HFFc6 (cell line): ENCODE results near the gene NDUFB11. TPM values are rescaled to one million over a fixed set of nuclear protein-coding genes. Genes with fewer than 3 reads are reported as not detected.
"Not testable (repeated sequence)": the region's sequence is repeated elsewhere in the genome, so short reads cannot be mapped to it uniquely, and the experiment has no call there.

ENCODE experiments used
- DNase-seq: peaks from one replicate; pipeline ENCODE4 v3.0.0-alpha.2; 2018
- H3K27ac Mint-ChIP-seq: 2 replicates; pipeline ENCODE4 v1.8.0; 2020; ENCODE audit warnings: mild to moderate bottlenecking, mixed read lengths
- H3K27me3 Mint-ChIP-seq: 2 replicates; pipeline ENCODE4 v1.8.0; 2021; ENCODE audit warnings: mild to moderate bottlenecking, moderate library complexity, mixed read lengths; ENCODE audit not compliant: insufficient read depth
- H3K36me3 Mint-ChIP-seq: 2 replicates; pipeline ENCODE4 v1.8.0; 2021; ENCODE audit warnings: low read depth, mixed read lengths
- H3K4me1 Mint-ChIP-seq: 2 replicates; pipeline ENCODE4 v1.8.0; 2020; ENCODE audit warnings: low read depth, mixed read lengths
- H3K4me3 Mint-ChIP-seq: 2 replicates; pipeline ENCODE4 v1.8.0; 2020; ENCODE audit warnings: mild to moderate bottlenecking, moderate library complexity, mixed read lengths
- H3K9me3 Mint-ChIP-seq: 2 replicates; pipeline ENCODE4 v1.8.0; 2020; ENCODE audit warnings: mild to moderate bottlenecking, mixed read lengths
- CTCF ChIP-seq: fragments of 200-600 bp; sonication (generic); IDR thresholded peaks from 2 replicates; pipeline ENCODE4 v1.5.0; 2021; ENCODE audit warnings: antibody characterized with exemption, mild to moderate bottlenecking
- total RNA-seq, 6 experiments: library from RNA; stranded (reverse); fragmentation: NEBNext Ultra II Directional; extraction: Animal tissue kit (Norgen Biotek cat#: 25700); gene quantifications; 2 replicates in 1 of 6; 3 replicates in 5 of 6; pipeline ENCODE4 v1.2.3, GENCODE V29; 2021

The NDUFB11 gene
- total RNA-seq, 6 experiments from 2014 or later = 80.0 to 88.8 (median 84.4) TPM

GRCh38 chrX:47133493-47133892 is 11.0 kb downstream of the NDUFB11 start:
- no peaks in the 10 kb centered on the region for H3K36me3 Mint-ChIP-seq
- H3K9me3 Mint-ChIP-seq = no peaks in the 10 kb centered on the region
- DNase-seq = no peak
- H3K27me3 Mint-ChIP-seq = no peaks in the 10 kb centered on the region; the same call in 1 of the 2 replicates
- no peak for TF ChIP-seq CTCF
- no peak overlapping the region for H3K4me3 Mint-ChIP-seq
- H3K27ac Mint-ChIP-seq = no peak overlapping the region
- H3K4me1 Mint-ChIP-seq = peaks cover 5% of the 10 kb centered on the region; the same call in 1 of the 2 replicates

GRCh38 chrX:47129899-47130358 is 14.6 kb downstream of the NDUFB11 start:
- H3K36me3 Mint-ChIP-seq = no peaks in the 10 kb centered on the region
- H3K4me3 Mint-ChIP-seq = peak overlapping the region; percentile 96
- peak overlapping the region; percentile 92 for H3K27ac Mint-ChIP-seq
- TF ChIP-seq CTCF = no peak
- H3K4me1 Mint-ChIP-seq = no peaks in the 10 kb centered on the region
- DNase-seq = no peak
- H3K9me3 Mint-ChIP-seq = no peaks in the 10 kb centered on the region
- no peaks in the 10 kb centered on the region; the same call in 1 of the 2 replicates for H3K27me3 Mint-ChIP-seq

GRCh38 chrX:47129157-47129898 is 15.2 kb downstream of the NDUFB11 start:
- no peak for TF ChIP-seq CTCF
- H3K27me3 Mint-ChIP-seq = no peaks in the 10 kb centered on the region; the same call in 1 of the 2 replicates
- H3K9me3 Mint-ChIP-seq = no peaks in the 10 kb centered on the region
- H3K4me1 Mint-ChIP-seq = no peaks in the 10 kb centered on the region
- peak overlapping the region; percentile 96 for H3K4me3 Mint-ChIP-seq
- H3K27ac Mint-ChIP-seq = peak overlapping the region; percentile 92
- H3K36me3 Mint-ChIP-seq = no peaks in the 10 kb centered on the region
- peak; percentile 94 for DNase-seq

GRCh38 chrX:47124466-47124865 is 20.0 kb downstream of the NDUFB11 start:
- H3K27ac Mint-ChIP-seq, H3K9me3 Mint-ChIP-seq, H3K4me1 Mint-ChIP-seq, H3K27me3 Mint-ChIP-seq, H3K4me3 Mint-ChIP-seq, DNase-seq, H3K36me3 Mint-ChIP-seq: not testable (repeated sequence)

GRCh38 chrX:47116551-47117110 is 27.9 kb downstream of the NDUFB11 start:
- H3K27me3 Mint-ChIP-seq, H3K4me3 Mint-ChIP-seq, DNase-seq, H3K27ac Mint-ChIP-seq, H3K36me3 Mint-ChIP-seq, H3K9me3 Mint-ChIP-seq, H3K4me1 Mint-ChIP-seq: not testable (repeated sequence)

- Mint-ChIP-seq H3K9me3 (no peaks in the 10 kb centered on the region), H3K36me3 (no peaks in the 10 kb centered on the region), H3K4me1 (no peaks in the 10 kb centered on the region), H3K27ac (no peak overlapping the region), H3K27me3 (peaks cover 4% of the 10 kb centered on the region; the same call in 1 of the 2 replicates), H3K4me3 (no peak overlapping the region)
- no peak for TF ChIP-seq CTCF
- DNase-seq = no peak
Observed at GRCh38 chrX:47112316-47112954, 32.1 kb downstream of the NDUFB11 start.

GRCh38 chrX:47110936-47111615 is 33.4 kb downstream of the NDUFB11 start:
- not testable (repeated sequence) for H3K27me3 Mint-ChIP-seq, H3K4me1 Mint-ChIP-seq, H3K4me3 Mint-ChIP-seq, DNase-seq, H3K27ac Mint-ChIP-seq, H3K36me3 Mint-ChIP-seq, H3K9me3 Mint-ChIP-seq
